Measurements from ENCODE around the gene CASKIN1.
A peak's percentile ranks its signal among the peaks of the same experiment; 100 is the strongest.

CASKIN1 gene

DNA sequence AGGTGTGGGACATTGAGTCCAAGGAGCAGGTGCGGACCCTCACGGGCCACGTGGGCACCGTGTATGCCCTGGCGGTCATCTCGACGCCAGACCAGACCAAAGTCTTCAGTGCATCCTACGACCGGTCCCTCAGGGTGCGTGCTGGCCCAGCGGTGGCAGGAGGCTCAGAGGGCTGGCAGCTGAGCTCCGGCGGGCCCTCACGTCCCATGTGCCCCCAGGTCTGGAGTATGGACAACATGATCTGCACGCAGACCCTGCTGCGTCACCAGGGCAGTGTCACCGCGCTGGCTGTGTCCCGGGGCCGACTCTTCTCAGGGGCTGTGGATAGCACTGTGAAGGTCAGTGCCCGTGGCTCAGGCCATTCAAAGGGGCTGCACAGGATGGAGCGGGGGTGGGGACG is 20.4 kb downstream of the CASKIN1 start:
- no peak for DNase-seq

DNA sequence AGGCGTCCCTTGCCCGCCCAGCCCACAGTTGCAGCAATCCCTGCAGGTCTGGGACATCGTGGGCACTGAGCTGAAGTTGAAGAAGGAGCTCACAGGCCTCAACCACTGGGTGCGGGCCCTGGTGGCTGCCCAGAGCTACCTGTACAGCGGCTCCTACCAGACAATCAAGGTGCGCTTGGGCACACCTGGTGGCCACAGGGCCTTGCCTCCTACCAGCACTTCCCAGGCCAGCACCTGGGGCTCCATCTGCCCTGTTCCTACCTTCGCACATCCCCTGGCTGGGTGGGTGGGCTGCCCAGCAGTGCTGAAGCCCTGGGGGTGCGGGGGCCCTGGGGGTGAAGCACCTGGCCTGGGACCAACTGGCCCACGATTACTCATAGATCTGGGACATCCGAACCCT is 21.0 kb downstream of the CASKIN1 start:
- DNase-seq: no peak

DNA sequence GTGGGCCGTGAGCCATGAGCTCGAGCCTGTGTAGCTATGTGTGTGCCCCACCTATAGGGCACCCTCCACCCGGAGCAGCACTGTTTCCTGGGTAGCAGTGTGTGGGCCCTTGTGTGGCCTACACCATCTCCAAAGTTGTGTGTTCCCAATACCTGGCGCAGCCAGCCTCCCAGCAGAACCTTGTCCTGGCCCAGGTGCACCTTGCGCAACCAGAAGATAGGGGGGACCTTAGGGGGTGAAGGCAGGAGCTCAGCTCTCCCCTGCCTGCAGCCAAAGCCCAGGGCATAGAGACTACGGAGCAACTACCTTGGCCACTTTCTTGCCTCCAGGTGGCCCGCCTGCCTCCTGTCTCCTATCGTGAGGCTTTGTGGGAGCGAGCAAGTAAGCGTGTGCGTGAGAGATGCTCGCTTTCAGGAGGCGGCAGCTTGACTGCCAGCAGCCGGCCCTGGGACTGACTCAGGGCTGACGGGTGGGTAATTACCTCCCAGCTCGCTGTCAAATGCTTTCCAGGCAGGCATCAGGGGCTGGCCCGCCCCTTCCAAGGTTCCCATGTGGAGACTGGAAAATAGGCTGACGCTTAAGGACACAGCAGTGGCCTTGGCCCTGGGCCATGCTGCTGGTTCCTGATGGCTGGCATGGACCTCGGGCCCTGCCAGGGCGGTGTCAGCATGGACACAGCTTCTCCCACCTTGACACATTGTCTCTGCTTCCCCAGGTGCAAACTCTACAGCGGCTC is 21.8 kb downstream of the CASKIN1 start:
- peak in 7 of 56 donors; percentile 13 to 25 (median 23) for DNase-seq

DNA sequence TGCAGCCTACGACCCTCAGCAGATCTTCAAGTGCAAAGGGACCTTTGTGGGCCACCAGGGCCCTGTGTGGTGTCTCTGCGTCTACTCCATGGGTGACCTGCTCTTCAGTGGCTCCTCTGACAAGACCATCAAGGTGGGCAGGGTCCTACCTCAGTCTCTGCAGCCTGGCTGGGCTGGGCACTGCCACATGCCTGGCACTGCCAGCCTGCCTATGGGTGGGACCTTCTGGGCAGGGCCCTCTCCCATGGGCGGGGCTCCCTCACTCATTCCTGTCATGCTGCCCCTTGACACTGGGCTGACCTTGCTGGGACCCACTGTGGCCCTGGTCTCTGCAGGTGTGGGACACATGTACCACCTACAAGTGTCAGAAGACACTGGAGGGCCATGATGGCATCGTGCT is 22.5 kb downstream of the CASKIN1 start:
- DNase-seq: no peak

DNA sequence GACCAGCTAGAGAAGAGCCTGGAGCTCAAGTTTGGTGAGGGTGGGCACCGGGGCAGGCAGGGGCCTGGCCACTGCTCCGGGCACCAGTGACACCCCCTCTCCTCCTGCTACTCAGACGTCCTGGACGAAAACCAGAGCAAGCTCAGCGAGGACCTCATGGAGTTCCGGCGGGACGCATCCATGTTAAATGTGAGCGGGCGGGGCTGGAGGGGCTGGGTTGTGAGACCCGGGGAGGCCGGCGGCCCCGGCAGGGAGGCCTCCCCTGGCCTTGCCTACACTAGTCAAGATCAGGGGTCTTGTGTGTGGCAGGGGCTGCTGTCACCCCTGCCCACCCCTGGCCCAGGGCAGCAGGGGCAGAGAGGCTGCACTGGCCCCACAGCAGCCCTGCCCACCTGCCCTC is 23.0 kb downstream of the CASKIN1 start:
- DNase-seq: no peak

DNA sequence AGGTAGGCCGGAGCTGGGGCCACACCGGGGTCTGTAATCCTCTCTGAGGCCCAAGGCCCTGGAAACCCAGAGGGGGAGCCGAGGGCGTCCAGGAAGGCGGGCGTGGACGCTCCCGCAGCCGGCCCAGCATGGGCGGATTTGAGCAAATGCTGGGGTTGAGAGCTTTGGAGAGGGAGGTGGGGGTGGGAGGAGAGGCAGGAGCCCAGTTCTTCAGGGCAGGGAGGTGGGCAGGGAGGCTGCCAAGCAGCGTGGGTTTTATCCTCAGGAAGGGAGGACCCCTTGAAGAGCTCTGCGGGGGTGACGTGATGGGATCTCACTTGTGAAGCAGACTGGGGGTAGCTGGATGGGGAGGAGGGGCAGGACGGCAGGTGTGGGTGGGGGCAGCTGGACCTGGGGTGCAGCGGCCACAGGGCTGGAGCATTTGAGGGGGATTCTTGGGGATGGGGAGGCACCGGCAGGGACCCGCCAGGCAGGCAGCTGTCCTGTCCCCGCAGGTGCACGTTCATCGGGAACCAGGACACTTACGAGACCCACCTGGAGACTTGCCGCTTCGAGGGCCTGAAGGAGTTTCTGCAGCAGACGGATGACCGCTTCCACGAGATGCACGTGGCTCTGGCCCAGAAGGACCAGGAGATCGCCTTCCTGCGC is 23.6 kb downstream of the CASKIN1 start:
- DNase-seq: no peak

DNA sequence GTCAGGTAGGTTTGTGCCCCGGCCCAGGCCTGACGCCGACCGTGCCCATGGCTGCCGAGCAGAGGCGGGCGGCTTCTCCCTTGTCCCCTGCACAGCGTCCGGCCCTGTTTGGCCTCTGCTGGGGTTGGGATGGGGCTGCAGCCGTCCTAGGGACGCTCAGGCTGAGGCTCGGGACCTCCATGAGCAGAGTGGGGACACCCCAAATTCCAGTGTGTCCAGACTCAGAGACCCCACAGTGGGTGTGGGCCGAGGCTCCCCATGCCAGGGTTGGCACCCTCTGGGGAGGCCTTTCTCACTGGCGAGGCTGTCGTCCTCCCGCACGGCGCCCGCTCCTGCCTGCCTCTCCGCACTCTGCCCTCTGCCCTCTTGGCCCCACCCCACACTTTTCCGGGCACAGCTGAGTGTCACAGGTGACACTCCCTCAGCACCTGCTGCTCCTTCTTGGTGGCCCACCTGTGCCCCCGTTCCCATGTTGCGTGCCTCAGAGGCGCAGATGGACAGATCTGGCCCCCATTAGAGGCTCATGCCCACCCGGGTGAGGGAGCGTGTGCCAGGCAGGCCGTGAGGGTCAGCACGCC is 24.7 kb downstream of the CASKIN1 start:
- no peak for DNase-seq

DNA sequence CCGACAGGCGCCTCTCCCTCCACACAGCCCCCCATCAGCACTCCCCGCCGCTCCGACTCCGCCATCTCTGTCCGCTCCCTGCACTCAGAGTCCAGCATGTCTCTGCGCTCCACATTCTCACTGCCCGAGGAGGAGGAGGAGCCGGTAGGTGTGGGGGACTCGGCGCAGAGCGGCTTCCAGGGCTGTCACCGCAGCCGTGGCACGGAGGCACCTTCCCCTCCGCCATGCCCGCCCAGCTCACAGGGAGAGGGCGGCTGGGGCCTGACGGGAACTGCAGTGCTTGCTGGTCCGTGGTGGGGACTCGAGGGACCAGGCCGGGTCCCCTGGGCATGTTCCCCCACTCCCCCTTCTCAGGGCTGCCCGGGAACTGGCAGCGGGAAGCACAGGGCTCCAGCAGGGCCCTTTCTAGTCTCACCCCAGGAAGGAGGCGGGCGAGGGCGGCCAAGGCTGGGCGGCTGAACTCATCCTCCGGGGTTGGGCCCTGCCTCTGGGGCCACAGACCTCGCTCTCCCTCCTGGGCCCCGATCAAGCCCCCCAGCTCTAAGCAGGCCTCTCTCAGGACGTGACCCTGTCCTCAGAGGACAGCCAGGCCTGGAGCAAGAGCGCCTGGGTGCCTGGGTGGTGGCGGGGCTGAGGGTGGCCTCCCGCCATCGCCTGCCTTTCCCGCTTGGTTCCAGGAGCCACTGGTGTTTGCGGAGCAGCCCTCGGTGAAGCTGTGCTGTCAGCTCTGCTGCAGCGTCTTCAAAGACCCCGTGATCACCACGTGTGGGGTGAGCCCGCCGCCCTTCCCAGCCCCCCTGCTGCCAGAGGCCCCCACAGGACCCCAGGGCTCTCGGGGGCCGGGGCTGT is 25.6 kb downstream of the CASKIN1 start:
- no peak for DNase-seq

DNA sequence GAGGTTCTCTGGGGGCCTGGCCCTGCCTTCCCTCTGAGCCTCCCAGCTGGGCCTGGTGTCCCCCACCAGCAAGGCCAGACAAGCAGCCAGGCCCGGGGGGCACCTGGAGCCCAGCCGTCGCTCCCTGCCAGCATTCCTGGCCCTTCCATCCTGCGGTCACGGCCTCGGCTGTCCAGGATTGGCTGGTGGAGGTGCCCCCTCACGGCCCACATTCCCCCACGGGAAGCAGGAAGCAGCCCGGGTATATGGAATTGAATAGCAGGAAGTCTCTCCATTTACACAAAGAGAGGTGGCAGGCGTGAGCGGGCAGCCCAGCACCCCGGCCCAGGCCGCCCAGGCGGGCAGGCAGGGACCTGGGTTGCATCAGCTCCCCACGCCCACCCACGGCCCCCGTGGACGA is 26.3 kb downstream of the CASKIN1 start:
- DNase-seq: no peak

DNA sequence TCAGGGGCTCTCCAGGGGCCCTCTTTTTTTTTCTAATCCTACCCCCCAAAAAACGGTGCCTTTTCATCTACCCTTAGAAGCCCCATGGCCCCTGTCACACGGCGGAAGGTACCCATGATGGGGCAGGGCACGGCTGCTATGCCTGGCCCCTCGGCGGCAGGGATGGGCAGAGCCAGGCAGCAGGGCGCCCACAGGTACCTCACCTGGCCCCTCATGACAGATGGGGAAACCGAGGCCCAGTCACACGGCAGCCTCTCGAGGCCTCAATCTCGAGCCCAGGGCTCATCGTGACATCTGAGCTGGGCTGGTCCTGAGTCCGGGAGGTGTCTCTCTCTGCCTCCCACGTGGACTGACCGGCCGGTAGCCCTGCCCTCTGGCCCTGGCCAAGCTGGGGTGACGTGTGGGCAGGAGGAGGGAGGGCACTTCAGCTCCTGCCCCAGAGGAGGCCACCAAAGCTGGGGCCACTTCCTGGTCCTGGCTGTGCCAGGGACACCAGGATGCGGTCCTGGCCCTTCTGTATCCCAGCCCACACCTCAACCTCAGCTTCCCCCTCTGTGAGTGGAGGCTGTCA is 29.3 kb downstream of the CASKIN1 start:
- no peak for DNase-seq

DNA sequence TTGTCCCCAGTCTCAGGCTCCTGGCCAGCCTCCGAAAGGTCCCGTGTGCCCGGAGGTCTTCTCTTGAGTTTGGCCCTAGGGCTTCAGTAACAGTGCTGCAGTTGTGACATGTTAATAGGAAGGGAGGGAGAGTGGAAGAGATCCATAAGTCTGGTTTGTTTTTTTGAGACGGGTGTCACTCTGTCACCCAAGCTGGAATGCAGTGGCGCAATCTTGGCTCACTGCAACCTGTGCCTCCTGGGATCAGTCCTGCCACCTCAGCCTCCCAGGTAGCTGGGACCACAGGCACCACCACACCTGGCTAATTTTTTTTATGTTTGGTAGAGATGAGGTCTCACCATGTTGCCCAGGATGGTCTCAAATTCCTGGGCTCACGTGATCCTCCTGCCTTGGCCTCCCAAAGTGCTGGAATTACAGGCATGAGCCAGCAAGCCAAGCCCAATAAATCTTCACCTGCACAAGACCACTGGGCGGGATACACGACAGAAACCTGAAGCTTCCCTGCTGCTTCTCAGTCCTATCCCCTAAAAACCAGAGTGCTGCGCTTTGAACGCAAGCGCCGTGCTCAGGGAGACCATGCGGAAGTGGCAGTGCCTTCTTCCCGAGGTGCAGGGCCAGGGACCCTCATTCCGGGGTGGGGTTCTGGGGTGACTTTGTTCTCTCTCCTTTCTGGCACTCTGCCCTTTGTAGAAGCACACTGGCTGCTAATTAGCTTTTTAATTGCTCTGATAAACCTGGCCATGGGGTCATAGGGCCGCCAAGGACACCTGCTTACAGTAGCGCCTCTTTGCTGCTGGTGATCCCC is 29.9 kb downstream of the CASKIN1 start:
- no peak for DNase-seq

DNA sequence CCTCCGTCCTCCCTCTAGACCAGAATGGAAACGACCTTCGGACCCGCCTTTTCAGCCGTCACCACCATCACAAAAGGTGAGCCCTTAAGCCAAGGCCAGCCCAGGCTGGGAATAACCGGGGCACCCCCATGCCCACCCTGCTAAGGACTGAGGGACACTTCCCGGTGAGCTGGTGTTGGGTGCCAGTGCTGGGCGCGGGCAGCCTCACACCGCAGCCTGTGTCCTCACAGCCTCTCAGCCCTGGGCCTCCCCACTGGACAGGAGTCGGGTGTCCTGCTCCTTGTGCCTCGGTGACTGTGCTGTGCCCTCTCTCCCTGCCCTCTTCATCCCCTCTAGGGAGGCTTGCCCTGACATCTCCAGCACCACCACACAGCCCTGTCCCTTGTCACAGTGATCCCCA is 30.5 kb downstream of the CASKIN1 start:
- no peak for DNase-seq

DNA sequence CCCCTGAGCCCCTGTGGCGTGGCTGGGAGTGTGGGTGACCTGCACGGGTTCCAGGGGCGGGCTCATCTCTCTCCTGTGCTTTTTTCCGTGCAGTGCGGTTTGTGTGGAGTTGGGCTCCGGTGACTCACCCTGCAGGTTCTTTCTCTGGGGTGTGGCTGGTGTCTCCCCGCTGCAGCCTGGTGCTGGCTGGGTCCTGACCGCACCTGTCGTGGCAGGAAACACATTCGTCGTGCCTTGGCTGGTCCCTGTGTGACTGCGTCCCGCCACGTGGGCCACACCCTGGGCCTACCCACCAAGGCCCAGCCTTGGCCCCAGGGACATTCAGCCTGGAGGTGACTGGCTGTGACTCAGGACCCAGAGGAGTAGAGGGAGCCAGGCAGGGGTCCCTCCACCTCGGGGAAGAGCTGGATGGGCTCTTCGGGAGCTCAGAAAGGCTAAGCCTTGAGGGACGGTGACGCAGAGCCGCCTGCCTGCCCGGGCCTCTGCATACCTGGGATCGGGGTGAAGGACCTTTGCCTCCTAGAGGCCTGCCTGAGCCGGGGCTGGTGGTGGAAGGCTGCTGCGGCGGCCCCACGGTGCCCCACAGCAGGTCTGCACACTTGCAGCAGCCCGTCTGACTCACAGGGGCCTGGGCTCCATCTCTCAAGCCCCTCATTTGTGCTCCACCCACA is 33.1 kb downstream of the CASKIN1 start:
- DNase-seq: no peak

DNA sequence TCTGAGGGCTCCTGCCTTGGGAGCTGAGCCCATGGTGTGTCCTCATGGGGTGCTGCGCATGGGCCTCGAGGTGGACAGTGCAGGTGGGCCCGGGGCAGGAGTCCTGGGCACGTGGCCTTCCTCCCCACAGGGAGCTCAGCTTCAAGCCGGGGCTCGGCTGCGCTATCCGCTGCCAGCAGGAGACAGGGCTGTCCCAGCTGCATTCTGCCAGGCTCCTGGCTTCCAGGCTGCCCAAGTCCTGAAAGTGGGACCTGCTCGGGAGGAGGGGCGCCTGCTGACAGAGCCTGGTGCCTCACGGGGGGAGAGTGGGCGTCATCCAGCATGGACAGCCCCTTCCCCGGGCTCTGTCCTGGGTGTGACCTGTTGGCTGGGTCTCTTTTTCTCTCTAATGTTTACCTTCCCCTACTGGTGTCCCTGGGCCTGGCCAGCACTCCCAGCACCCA is 33.7 kb downstream of the CASKIN1 start:
- peak in 1 of 56 donors; percentile 20 for DNase-seq

DNA sequence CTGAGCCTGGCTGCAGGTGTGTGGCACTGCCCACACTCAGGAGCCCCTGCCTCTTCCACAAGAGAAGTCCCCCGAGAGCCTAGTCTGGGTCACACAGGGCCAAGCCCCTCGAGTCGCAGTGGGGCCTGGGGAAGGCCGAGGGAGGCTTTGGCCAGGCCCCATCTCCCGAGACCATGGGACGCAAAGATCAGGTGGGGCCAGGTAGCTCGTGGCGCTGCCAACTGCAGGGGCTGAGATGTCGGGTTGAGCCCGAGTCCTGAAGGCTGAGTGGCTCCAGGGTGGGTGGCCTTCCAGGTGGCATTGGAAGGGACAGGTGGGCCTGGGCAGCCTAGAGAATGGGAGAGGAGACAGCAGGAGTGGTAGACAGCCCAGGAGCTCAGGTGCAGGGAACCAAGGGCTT is 34.5 kb downstream of the CASKIN1 start:
- no peak for DNase-seq

DNA sequence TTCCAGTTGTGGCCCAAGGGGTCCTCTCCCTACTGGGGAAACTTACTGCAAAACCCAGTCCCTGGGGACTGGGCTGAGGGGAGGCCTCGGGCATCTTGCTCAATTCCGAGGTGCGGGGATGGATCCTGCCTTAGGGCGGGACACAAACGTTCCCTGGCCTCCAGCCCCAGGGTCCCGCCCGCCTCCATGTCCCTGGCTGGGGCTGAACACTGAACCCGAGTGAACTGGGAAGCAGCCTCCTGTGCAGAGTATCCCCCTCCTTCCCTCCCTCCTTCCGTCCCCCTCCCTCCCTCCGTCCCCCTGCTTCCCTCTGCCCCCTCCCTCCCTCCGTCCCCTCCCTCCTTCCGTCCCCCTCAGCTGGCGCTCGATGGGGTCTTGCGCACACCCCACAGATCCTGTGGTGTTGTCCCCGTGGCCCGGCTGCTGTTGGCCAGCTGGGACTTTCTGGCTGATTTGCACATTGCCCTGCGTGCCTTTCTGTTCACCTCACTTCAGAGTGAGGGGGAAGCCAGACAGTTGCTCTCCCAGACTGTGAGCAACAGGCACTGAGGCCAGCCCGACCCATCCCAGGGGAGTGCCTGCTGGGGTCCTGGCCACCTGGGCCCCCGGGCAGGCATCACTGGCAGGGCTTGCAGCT is 35.4 kb downstream of the CASKIN1 start:
- DNase-seq: no peak

DNA sequence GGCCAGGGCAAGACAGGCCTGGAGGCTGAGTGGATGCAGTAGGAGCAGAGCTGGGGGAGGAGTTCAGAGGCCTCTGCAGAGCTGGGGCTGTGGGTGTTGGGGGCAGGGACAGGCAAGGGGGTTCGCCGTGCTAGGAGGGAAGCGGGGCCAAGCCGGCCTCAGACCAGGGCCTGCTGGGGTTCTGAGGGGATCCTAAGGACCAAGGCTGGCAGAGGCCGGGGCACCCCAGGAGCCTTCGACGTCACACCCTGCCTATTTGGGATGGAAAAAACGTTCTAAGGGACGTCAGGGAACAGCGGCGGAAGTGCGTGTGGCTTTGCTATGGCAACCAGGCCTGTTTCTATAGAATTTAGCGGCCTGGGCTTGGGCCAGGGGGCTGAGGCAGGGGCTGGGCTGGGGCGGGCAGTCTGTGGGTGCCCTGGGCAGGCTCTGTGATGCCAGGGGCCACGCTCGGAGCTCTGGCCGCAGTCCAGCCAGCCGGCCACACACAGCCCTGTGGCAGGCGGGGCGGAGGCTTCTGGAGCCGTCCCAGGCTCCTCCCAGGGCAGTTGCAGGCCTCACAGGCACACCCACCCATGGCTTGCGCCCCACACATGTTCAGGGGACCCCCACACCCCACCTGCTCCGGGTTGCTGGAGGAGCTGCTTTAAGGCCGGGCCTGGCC is 37.1 kb downstream of the CASKIN1 start:
- DNase-seq: peak in 38 of 56 donors; percentile 19 to 84 (median 54)

DNA sequence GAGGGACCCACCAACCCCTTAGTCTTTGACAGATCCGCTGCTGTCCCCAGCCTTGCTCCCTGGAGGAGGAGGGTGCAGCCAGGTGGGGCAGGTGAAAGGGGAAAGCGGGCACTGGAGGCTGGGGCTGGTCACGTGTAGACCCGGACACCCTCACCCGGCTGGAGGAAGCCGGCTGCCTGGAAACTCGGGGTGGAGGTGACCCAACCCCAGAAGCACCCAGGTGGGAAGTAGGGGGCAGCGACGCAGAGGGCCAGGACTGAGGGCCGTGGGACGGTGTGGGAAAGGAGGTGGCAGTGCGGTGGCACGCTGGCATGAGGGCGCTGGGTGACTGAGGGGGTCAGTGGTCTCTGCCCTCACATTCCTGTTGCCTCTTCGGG is 38.2 kb downstream of the CASKIN1 start:
- DNase-seq: no peak
